IMR-90 (cell line): ENCODE results near the gene ORC6. TPM values are rescaled to one million over a fixed set of nuclear protein-coding genes. Genes with fewer than 3 reads are reported as not detected.

Experiments
- ATAC-seq: fragments of 200-7000 bp; cut with Tn5 transposase; 2 replicates; pipeline ENCODE4 v1.9.1; 2020; ENCODE audit warnings: low read depth, mild to moderate bottlenecking, moderate library complexity
- BruUV-seq: library from RNA; stranded (reverse); fragments of 400-500 nt; replicated peaks from 2 replicates; lab custom pipeline; 2021; lab: Mats Ljungman, UMichigan
- CTCF ChIA-PET: fragments of 300-600 bp; formaldehyde crosslinking; extraction: SDS; loops from one replicate; lab custom pipeline; 2021; ENCODE audit warnings: antibody characterized with exemption; lab: Yijun Ruan, JAX
- POLR2A ChIA-PET: fragments of 300-600 bp; sonication (Branson Sonifier 250); formaldehyde crosslinking; loops from one replicate; lab custom pipeline; 2022; ENCODE audit warnings: antibody characterized with exemption; ENCODE audit not compliant: unreplicated experiment; lab: Charles Lee
- DNase-seq: peaks from one replicate; pipeline ENCODE4 v3.0.0; 2013
- H2AFZ ChIP-seq: replicated peaks from 2 replicates; pipeline ENCODE3; 2013; ENCODE audit warnings: low read length, mild to moderate bottlenecking; ENCODE audit not compliant: poor library complexity
- H2AK5ac ChIP-seq: 2 replicates; pipeline ENCODE4 v1.6.1; 2013; ENCODE audit warnings: low read depth, low read length, inconsistent platforms
- H2AK9ac ChIP-seq: replicated peaks from 2 replicates; pipeline ENCODE3; 2013; ENCODE audit warnings: mild to moderate bottlenecking, low read depth, low read length, moderate library complexity; ENCODE audit not compliant: poor library complexity
- H2BK120ac ChIP-seq: 2 replicates; pipeline ENCODE4 v1.6.1; 2013; ENCODE audit warnings: low read depth, low read length, inconsistent platforms
- H2BK15ac ChIP-seq: 3 replicates; pipeline ENCODE4 v1.6.1; 2013; ENCODE audit warnings: low read depth, low read length, inconsistent platforms
- H2BK20ac ChIP-seq: 2 replicates; pipeline ENCODE4 v1.6.1; 2013; ENCODE audit warnings: low read depth, mild to moderate bottlenecking, inconsistent platforms, low read length, moderate library complexity
- H2BK5ac ChIP-seq: 2 replicates; pipeline ENCODE4 v1.6.1; 2013; ENCODE audit warnings: mild to moderate bottlenecking, low read depth, low read length, inconsistent platforms; ENCODE audit not compliant: poor library complexity, severe bottlenecking
- H3K14ac ChIP-seq: replicated peaks from 2 replicates; pipeline ENCODE4 v1.6.1; 2013; ENCODE audit warnings: low read depth, low read length, inconsistent platforms
- H3K18ac ChIP-seq: 2 replicates; pipeline ENCODE4 v1.6.1; 2013; ENCODE audit warnings: low read depth, low read length, control low read depth
- H3K23ac ChIP-seq: 2 replicates; pipeline ENCODE4 v1.6.1; 2013; ENCODE audit warnings: low read depth, low read length, inconsistent platforms
- H3K27ac ChIP-seq: 2 replicates; pipeline ENCODE4 v1.5.1; 2013; ENCODE audit warnings: mild to moderate bottlenecking, control low read depth, low read length; ENCODE audit not compliant: insufficient read depth
- H3K27me3 ChIP-seq: 2 replicates; pipeline ENCODE4 v1.6.1; 2013; ENCODE audit warnings: low read length; ENCODE audit not compliant: control insufficient read depth, insufficient read depth
- H3K36me3 ChIP-seq: 2 replicates; pipeline ENCODE4 v1.6.1; 2013; ENCODE audit warnings: low read length, mixed read lengths; ENCODE audit not compliant: control insufficient read depth, insufficient read depth
- H3K4ac ChIP-seq: 2 replicates; pipeline ENCODE4 v1.6.1; 2013; ENCODE audit warnings: low read depth, low read length, inconsistent platforms
- H3K4me1 ChIP-seq: 2 replicates; pipeline ENCODE4 v1.6.1; 2013; ENCODE audit warnings: low read length, mixed read lengths; ENCODE audit not compliant: control insufficient read depth, insufficient read depth
- H3K4me2 ChIP-seq: 2 replicates; pipeline ENCODE4 v1.6.1; 2013; ENCODE audit warnings: low read depth, mild to moderate bottlenecking, control low read depth, low read length, moderate library complexity
- H3K4me3 ChIP-seq: 2 replicates; pipeline ENCODE4 v1.5.1; 2013; ENCODE audit warnings: low read depth, mild to moderate bottlenecking, control low read depth, low read length, moderate library complexity; ENCODE audit not compliant: insufficient read depth
- H3K56ac ChIP-seq: 2 replicates; pipeline ENCODE4 v1.6.1; 2013; ENCODE audit warnings: low read length, inconsistent platforms; ENCODE audit not compliant: insufficient read depth; ENCODE audit errors: extremely low read depth
- H3K79me1 ChIP-seq, 2 experiments: 2 replicates each; pipeline ENCODE4 v1.6.1; 2013; ENCODE audit warnings: low read length in 2 of 2, inconsistent platforms in 1 of 2, low read depth in 1 of 2
- H3K9ac ChIP-seq: 2 replicates; pipeline ENCODE4 v1.6.1; 2013; ENCODE audit warnings: low read depth, low read length, control low read depth
- H3K9me1 ChIP-seq: 2 replicates; pipeline ENCODE4 v1.6.1; 2013; ENCODE audit warnings: low read length, inconsistent platforms; ENCODE audit not compliant: insufficient read depth
- H3K9me3 ChIP-seq: 2 replicates; pipeline ENCODE4 v1.6.1; 2013; ENCODE audit warnings: low read length; ENCODE audit not compliant: control insufficient read depth, insufficient read depth
- H4K20me1 ChIP-seq: 2 replicates; pipeline ENCODE4 v1.6.1; 2013; ENCODE audit warnings: low read length, inconsistent platforms; ENCODE audit not compliant: insufficient read depth
- H4K5ac ChIP-seq: 2 replicates; pipeline ENCODE4 v1.6.1; 2013; ENCODE audit warnings: mild to moderate bottlenecking, low read depth, low read length, control low read depth
- H4K8ac ChIP-seq, 2 experiments: 2 replicates each; pipeline ENCODE4 v1.6.1; 2013; ENCODE audit warnings: low read depth in 2 of 2, low read length in 2 of 2, control low read depth in 1 of 2, inconsistent platforms in 1 of 2
- H4K91ac ChIP-seq: 2 replicates; pipeline ENCODE4 v1.6.1; 2013; ENCODE audit warnings: low read depth, low read length, inconsistent platforms; ENCODE audit not compliant: insufficient read depth
- CEBPB ChIP-seq: IDR thresholded peaks from 2 replicates; pipeline ENCODE4 v1.6.1; 2012; ENCODE audit warnings: low read depth, low read length, improper control_type of control experiment
- FOS ChIP-seq: fragments of 150-350 bp; IDR thresholded peaks from 2 replicates; pipeline ENCODE4 v1.6.1; 2016; ENCODE audit warnings: low read depth, low read length
- WGBS, 2 experiments: methylation state at CpG; one replicate each; pipeline versions ENCODE4 v1.1.5 to v1.1.7; 2013; ENCODE audit warnings: missing lambda C conversion rate in 2 of 2; ENCODE audit not compliant: insufficient read length in 1 of 2; ENCODE audit errors: extremely low coverage in 2 of 2; 5-methylcytosine and 5-hydroxymethylcytosine counted together
- dilution Hi-C: fragments of 300-500 bp; cut with HindIII; formaldehyde crosslinking; loops from one replicate; pipeline ENCODE4 v1.14.3; 2018; ENCODE audit warnings: low sequenced_read_pairs; ENCODE audit not compliant: unreplicated experiment
- in situ Hi-C: fragments of 300-500 bp; cut with MboI; formaldehyde crosslinking; loops from 3 replicates; pipeline ENCODE4 v1.14.3; 2019; ENCODE audit warnings: low sequenced_read_pairs, inconsistent platforms, mixed read lengths
- intact Hi-C: fragments of 100-400 bp; cut with micrococcal nuclease; formaldehyde crosslinking; loops from 2 replicates; pipeline ENCODE4 v1.10.0; 2022
- polyA plus RNA-seq, 3 experiments: library from polyadenylated mRNA; depleted of rRNA; stranded (reverse); fragments of >200 nt; gene quantifications; 2 replicates each; pipeline ENCODE4 v1.2.3, GENCODE V29; 2012; ENCODE audit warnings: low replicate concordance in 1 of 3
- total RNA-seq: library from RNA; depleted of rRNA; stranded (reverse); fragments of >200 nt; gene quantifications from 2 replicates; pipeline ENCODE4 v1.2.3, GENCODE V29; 2012

The ORC6 gene
- total and polyA plus RNA-seq, 2 of the 4 experiments (the other 2 are of a cell fraction), result 9.0 to 15.9 TPM

DNA sequence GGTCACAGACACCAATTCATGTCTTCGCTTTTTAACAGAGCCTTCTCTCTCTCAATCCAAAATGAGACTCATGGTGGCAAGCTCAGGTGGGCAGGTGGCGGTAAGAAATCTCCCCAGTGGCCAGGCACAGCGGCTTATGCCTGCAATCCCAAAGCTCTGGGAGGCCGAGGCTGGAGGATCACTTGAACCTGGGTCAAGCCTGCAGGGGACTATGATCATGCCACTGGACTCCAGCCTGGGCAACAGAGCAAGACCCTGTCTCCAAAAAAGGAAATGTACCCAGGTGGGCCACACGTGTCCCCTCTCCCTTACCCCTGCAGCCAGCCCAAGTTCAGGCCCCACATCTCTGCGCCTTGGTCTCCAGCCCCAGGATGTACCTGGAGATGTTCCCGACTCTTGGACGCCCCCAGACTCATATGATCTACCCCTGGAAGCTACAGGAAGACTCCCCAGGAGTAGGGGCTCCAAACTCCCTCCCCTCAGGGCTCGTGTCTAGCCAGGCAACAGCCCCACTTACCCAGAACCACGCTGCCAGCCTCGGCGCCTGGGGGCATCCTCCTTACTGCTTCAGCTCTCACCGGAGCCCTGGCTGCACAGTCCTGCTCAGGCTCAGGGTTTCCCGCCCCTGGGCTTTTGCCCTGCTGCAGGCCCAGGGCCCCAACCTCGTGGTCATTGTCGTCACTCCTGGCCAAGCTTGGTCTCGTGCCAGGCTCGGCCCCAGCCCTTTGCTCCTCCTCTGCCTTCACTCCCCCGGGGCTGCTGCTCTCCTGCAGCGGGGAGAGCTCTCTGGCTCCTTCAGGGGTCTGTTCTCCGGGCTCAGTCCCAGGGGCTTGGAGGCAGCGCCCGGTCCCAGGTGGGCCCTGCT lies 42.5 kb downstream of the ORC6 start:
- DNase-seq (no peak), ATAC-seq (no peak)
- TF ChIP-seq FOS, result no peak
- TF ChIP-seq CEBPB, result no peak
- peaks cover 2% of the 10 kb centered on the region; the same call in 1 of the 2 replicates for H3K4me1 ChIP-seq
- no peaks in the 10 kb centered on the region for H3K36me3 ChIP-seq
- H3K4me2 ChIP-seq, result no peak overlapping the region
- 54% methylated on average over 8 of the region's 23 CpGs; no CpG with 5 or more reads in 1 of the 2 experiments for WGBS, 2 experiments
- no peak overlapping the region for H3K4ac ChIP-seq
- H2AFZ ChIP-seq, result no peak overlapping the region
- no peaks in the 10 kb centered on the region; the same call in 1 of the 2 replicates for H4K20me1 ChIP-seq
- H3K23ac ChIP-seq, result no peak overlapping the region
- H4K8ac ChIP-seq, result no peak overlapping the region
- no peak overlapping the region for H3K9ac ChIP-seq
- no TSS peak for BruUV-seq
- H3K79me1 ChIP-seq, result no peaks in the 10 kb centered on the region
- in situ Hi-C loops (no loop called here), intact Hi-C loops (no loop called here), dilution Hi-C loops (no loop called here)
- no peak overlapping the region for H3K27ac ChIP-seq
- no peaks in the 10 kb centered on the region for H3K9me3 ChIP-seq
- no peak overlapping the region for H4K5ac ChIP-seq
- ChIA-PET CTCF (no interaction called here), POLR2A (no interaction called here)
- no peak overlapping the region for H2BK20ac ChIP-seq
- H3K18ac ChIP-seq, result no peak overlapping the region
- no peak overlapping the region for H2BK15ac ChIP-seq
- no peak overlapping the region for H2BK120ac ChIP-seq
- H3K27me3 ChIP-seq, result no peaks in the 10 kb centered on the region
- H3K56ac ChIP-seq, result no peak overlapping the region
- H2AK9ac ChIP-seq, result no peak overlapping the region
- no peak overlapping the region for H2AK5ac ChIP-seq
- no peak overlapping the region for H3K4me3 ChIP-seq
- H3K14ac ChIP-seq, result no peak overlapping the region
- H3K9me1 ChIP-seq, result no peaks in the 10 kb centered on the region; the same call in 1 of the 2 replicates
- H2BK5ac ChIP-seq, result no peak overlapping the region
- H4K91ac ChIP-seq, result no peak overlapping the region
